Measurements from ENCODE around the gene ORAI2.
"Not testable (repeated sequence)": the region's sequence is repeated elsewhere in the genome, so short reads cannot be mapped to it uniquely, and the experiment has no call there.

ORAI2 gene

GRCh38 chr7:102503141-102503540 is 69.8 kb downstream of the ORAI2 start:
- DNase-seq (ENCODE audit: low read depth) = not testable (repeated sequence)

GRCh38 chr7:102505298-102506185 is 72.2 kb downstream of the ORAI2 start:
- not testable (repeated sequence) for DNase-seq (ENCODE audit: low read depth)

Measured in iris pigment epithelial cell (primary cell).